HG03460 (cell line): ENCODE results near the gene AK5.
"Not testable (repeated sequence)": the region's sequence is repeated elsewhere in the genome, so short reads cannot be mapped to it uniquely, and the experiment has no call there.

Source experiments
- ATAC-seq: cut with Tn5 transposase; IDR thresholded peaks from one replicate; pipeline ENCODE4 v1.9.1; 2021; ENCODE audit not compliant: unreplicated experiment

AK5 gene

GRCh38 chr1:77283701-77284425 is 2.0 kb downstream of the AK5 start:
- ATAC-seq: no peak

- no peak for ATAC-seq
Observed at GRCh38 chr1:77287535-77287934, 5.7 kb downstream of the AK5 start.

- no peak for ATAC-seq
Observed at GRCh38 chr1:77288275-77288674, 6.5 kb downstream of the AK5 start.

- ATAC-seq: no peak
Observed at GRCh38 chr1:77290576-77290975, 8.8 kb downstream of the AK5 start.

GRCh38 chr1:77292551-77292950 is 10.7 kb downstream of the AK5 start:
- ATAC-seq: no peak

- ATAC-seq: no peak
Observed at GRCh38 chr1:77300566-77300965, 18.7 kb downstream of the AK5 start.

GRCh38 chr1:77303387-77303786 is 21.6 kb downstream of the AK5 start:
- ATAC-seq: no peak

GRCh38 chr1:77308889-77309621 is 27.2 kb downstream of the AK5 start:
- ATAC-seq: no peak

GRCh38 chr1:77310924-77311323 is 29.1 kb downstream of the AK5 start:
- no peak for ATAC-seq

- ATAC-seq: not testable (repeated sequence)
Observed at GRCh38 chr1:77312364-77312763, 30.5 kb downstream of the AK5 start.

GRCh38 chr1:77313491-77313890 is 31.7 kb downstream of the AK5 start:
- no peak for ATAC-seq

- ATAC-seq: no peak
Observed at GRCh38 chr1:77316006-77316405, 34.2 kb downstream of the AK5 start.

- no peak for ATAC-seq
Observed at GRCh38 chr1:77316966-77317365, 35.1 kb downstream of the AK5 start.

GRCh38 chr1:77319036-77319705 is 37.4 kb downstream of the AK5 start:
- no peak for ATAC-seq

- ATAC-seq: no peak
Observed at GRCh38 chr1:77322061-77322900, 40.5 kb downstream of the AK5 start.

- no peak for ATAC-seq
Observed at GRCh38 chr1:77333501-77333900, 51.7 kb downstream of the AK5 start.

- ATAC-seq: no peak
Observed at GRCh38 chr1:77336729-77337128, 54.9 kb downstream of the AK5 start.

GRCh38 chr1:77339326-77339725 is 57.5 kb downstream of the AK5 start:
- ATAC-seq: no peak

- ATAC-seq: no peak
Observed at GRCh38 chr1:77341195-77341594, 59.4 kb downstream of the AK5 start.

GRCh38 chr1:77342745-77343144 is 60.9 kb downstream of the AK5 start:
- no peak for ATAC-seq

GRCh38 chr1:77347646-77348045 is 65.8 kb downstream of the AK5 start:
- no peak for ATAC-seq
